CD4-positive, alpha-beta T cell (primary cell): ENCODE data around the gene TIMP1. TPM values are rescaled to one million over a fixed set of nuclear protein-coding genes. Genes with fewer than 3 reads are reported as not detected.

Source experiments
- ATAC-seq: fragments of 200-7000 bp; cut with Tn5 transposase; one replicate; pipeline ENCODE4 v1.10.0; 2022; ENCODE audit warnings: mild to moderate bottlenecking; ENCODE audit not compliant: poor library complexity
- CTCF ChIA-PET: fragments of 350-600 bp; sonication (Branson Sonifier 250); formaldehyde crosslinking; loops from one replicate; lab custom pipeline; 2021; ENCODE audit warnings: antibody characterized with exemption, inconsistent platforms; lab: Charles Lee
- POLR2A ChIA-PET: fragments of 350-600 bp; sonication (Branson Sonifier 250); formaldehyde crosslinking; loops from one replicate; lab custom pipeline; 2021; ENCODE audit warnings: antibody characterized with exemption, inconsistent platforms; lab: Charles Lee
- DNase-seq, 14 experiments: peaks; one replicate each; pipeline ENCODE4 v3.0.0-alpha.2; 2013 to 2020; ENCODE audit warnings: mixed read lengths in 2 of 14
- H3K27ac ChIP-seq, 2 donors: one replicate each; pipeline versions ENCODE4 v1.5.1 to v1.7.0; 2013; ENCODE audit warnings: low read length in 2 of 2, low read depth in 1 of 2, mild to moderate bottlenecking in 1 of 2
- H3K27me3 ChIP-seq, 2 experiments: 1 replicate in 1 of 2; 2 replicates in 1 of 2; pipeline versions ENCODE4 v1.6.1 to v1.7.0; 2013; ENCODE audit warnings: low read length in 2 of 2, control low read depth in 1 of 2, mild to moderate bottlenecking in 1 of 2, moderate library complexity in 1 of 2; ENCODE audit not compliant: insufficient read depth in 2 of 2, control insufficient read depth in 1 of 2
- H3K36me3 ChIP-seq: one replicate; pipeline ENCODE4 v1.6.1; 2013; ENCODE audit warnings: low read length, control low read depth; ENCODE audit not compliant: insufficient read depth
- H3K4me1 ChIP-seq: one replicate; pipeline ENCODE4 v1.6.1; 2013; ENCODE audit warnings: low read length, control low read depth; ENCODE audit not compliant: insufficient read depth
- H3K4me3 ChIP-seq: one replicate; pipeline ENCODE4 v1.5.1; 2013; ENCODE audit warnings: mild to moderate bottlenecking, low read length, moderate library complexity
- H3K9me3 ChIP-seq, 2 experiments: 1 replicate in 1 of 2; 2 replicates in 1 of 2; pipeline versions ENCODE4 v1.6.1 to v1.7.0; 2013; ENCODE audit warnings: low read length in 2 of 2, mild to moderate bottlenecking in 2 of 2, control low read depth in 1 of 2, moderate library complexity in 1 of 2; ENCODE audit not compliant: control insufficient read depth in 1 of 2, insufficient read depth in 1 of 2
- H3K27ac Mint-ChIP-seq: one replicate; pipeline ENCODE4 v1.8.0; 2020; ENCODE audit warnings: mixed read lengths
- H3K27me3 Mint-ChIP-seq: one replicate; pipeline ENCODE4 v1.8.0; 2021; ENCODE audit warnings: mixed read lengths
- H3K36me3 Mint-ChIP-seq: one replicate; pipeline ENCODE4 v1.8.0; 2021; ENCODE audit warnings: low read depth, mixed read lengths
- H3K4me1 Mint-ChIP-seq: one replicate; pipeline ENCODE4 v1.8.0; 2021; ENCODE audit warnings: low read depth, mixed read lengths
- H3K4me3 Mint-ChIP-seq: one replicate; pipeline ENCODE4 v1.8.0; 2020; ENCODE audit warnings: mild to moderate bottlenecking, mixed read lengths
- H3K9me3 Mint-ChIP-seq: one replicate; pipeline ENCODE4 v1.8.0; 2020; ENCODE audit warnings: mixed read lengths
- CTCF ChIP-seq: fragments of 200-600 bp; IDR thresholded peaks from one replicate; pipeline ENCODE4 v1.8.0; 2022; ENCODE audit warnings: antibody characterized with exemption, mild to moderate bottlenecking
- intact Hi-C, 2 experiments: fragments of 100-400 bp; cut with DNase I in 1 of 2; cut with micrococcal nuclease in 1 of 2; formaldehyde crosslinking; loops; one replicate each; pipeline versions ENCODE4 v1.15.1 to v1.9.0; 2023 to 2025; cut with DNase I, micrococcal nuclease
- total RNA-seq, 174 experiments: library from RNA in 2 of 174; stranded (reverse) in 2 of 174; gene quantifications; one replicate each; pipeline ENCODE4 v1.2.3 and lab custom pipeline; 2021 to 2026

TIMP1 gene
- total RNA-seq, 2 experiments from 2014 or later, result 35.6 to 38.5 TPM

GRCh38 chrX:47620303-47620685, 38.1 kb downstream of the TIMP1 start:
- CTCF ChIA-PET, result no interaction called here
- POLR2A ChIA-PET, result interaction anchor here (0.8 kb wide), 1 partner anchor 24 kb away, joined by 3 read pairs; no protein-coding TSS in a partner anchor
- no peak overlapping the region for H3K27ac Mint-ChIP-seq

GRCh38 chrX:47621851-47622250, 39.6 kb downstream of the TIMP1 start:
- H3K9me3 Mint-ChIP-seq, result no peaks in the 10 kb centered on the region
- Histone ChIP-seq H3K27ac (no peak overlapping the region), H3K9me3 (no peaks in the 10 kb centered on the region), H3K36me3 (no peaks in the 10 kb centered on the region), H3K27me3 (no peaks in the 10 kb centered on the region), H3K4me3 (no peak overlapping the region), H3K4me1 (peaks cover 24% of the 10 kb centered on the region)
- no peak overlapping the region for H3K4me3 Mint-ChIP-seq
- no peak overlapping the region for H3K27ac Mint-ChIP-seq
- DNase-seq, result no peak
- H3K4me1 Mint-ChIP-seq, result peaks cover 28% of the 10 kb centered on the region
- intact Hi-C loops, result loop anchor here in 1 of 2 experiments (5.0 kb wide), 2 partner anchors 40 to 60 kb away; partner anchors contain the start of genes ARAF and TIMP1
- ATAC-seq, result no peak
- H3K36me3 Mint-ChIP-seq, result peaks cover 17% of the 10 kb centered on the region
- H3K27me3 Mint-ChIP-seq, result no peaks in the 10 kb centered on the region
- TF ChIP-seq CTCF, result no peak
- POLR2A ChIA-PET, result no interaction called here
- CTCF ChIA-PET, result no interaction called here

More at GRCh38 chrX:47620303-47620685, 38.1 kb downstream of the TIMP1 start:
- Histone ChIP-seq H3K4me3 (no peak overlapping the region), H3K36me3 (no peaks in the 10 kb centered on the region), H3K27ac (no peak overlapping the region), H3K4me1 (peaks cover 24% of the 10 kb centered on the region), H3K9me3 (no peaks in the 10 kb centered on the region), H3K27me3 (no peaks in the 10 kb centered on the region)
- intact Hi-C loops, result loop anchor here in 1 of 2 experiments (5.0 kb wide), 2 partner anchors 38 to 58 kb away; partner anchors contain the start of genes ARAF and TIMP1
- Mint-ChIP-seq H3K27me3 (no peaks in the 10 kb centered on the region), H3K4me1 (peaks cover 28% of the 10 kb centered on the region), H3K4me3 (peak overlapping the region; percentile 25), H3K36me3 (peaks cover 8% of the 10 kb centered on the region), H3K9me3 (no peaks in the 10 kb centered on the region)
- no peak for TF ChIP-seq CTCF
- no peak for DNase-seq
- no peak for ATAC-seq

GRCh38 chrX:47623540-47624027, 41.3 kb downstream of the TIMP1 start:
- peak; percentile 68 for ATAC-seq
- POLR2A ChIA-PET, result interaction anchor here (0.7 to 1.4 kb wide), 6 partner anchors 10 to 433 kb away, joined by 3 to 12 read pairs (median 4); partner anchors contain the start of gene TIMP1

More at GRCh38 chrX:47623540-47624027, 41.3 kb downstream of the TIMP1 start:
- DNase-seq, result peak in 13 of 14 experiments; percentile 14 to 69 (median 35)
- Histone ChIP-seq H3K4me1 (peaks cover 29% of the 10 kb centered on the region), H3K9me3 (no peaks in the 10 kb centered on the region), H3K27me3 (no peaks in the 10 kb centered on the region), H3K4me3 (peak overlapping the region; percentile 54), H3K36me3 (no peaks in the 10 kb centered on the region), H3K27ac (no peak overlapping the region)
- intact Hi-C loops, result loop anchor here in 1 of 2 experiments (5.0 kb wide), 2 partner anchors 41 to 61 kb away; partner anchors contain the start of genes ARAF and TIMP1
- H3K9me3 Mint-ChIP-seq, result no peaks in the 10 kb centered on the region
- CTCF ChIA-PET, result no interaction called here
- peak overlapping the region; percentile 20 for H3K27ac Mint-ChIP-seq
- H3K27me3 Mint-ChIP-seq, result no peaks in the 10 kb centered on the region
- H3K36me3 Mint-ChIP-seq, result peaks cover 17% of the 10 kb centered on the region
- H3K4me3 Mint-ChIP-seq, result peak overlapping the region; percentile 90
- peaks cover 22% of the 10 kb centered on the region for H3K4me1 Mint-ChIP-seq
- TF ChIP-seq CTCF, result no peak
